Activated CD8-positive, alpha-beta memory T cell treated with anti-CD3 and anti-CD28 coated beads for 4 hours (primary cell): ENCODE data around the gene CRABP2.
A peak's percentile ranks its signal among the peaks of the same experiment; 100 is the strongest.

Experiments used
- DNase-seq, 2 donors: peaks; one replicate each; pipeline ENCODE4 v3.0.0-alpha.2; 2020; ENCODE audit warnings: low read depth in 2 of 2

The CRABP2 gene

GRCh38 chr1:156709031-156709430 lies 3.6 kb upstream of the CRABP2 start:
- no peak for DNase-seq

- no peak for DNase-seq
Observed at GRCh38 chr1:156708218-156708661, 2.9 kb upstream of the CRABP2 start.

- no peak for DNase-seq
Observed at GRCh38 chr1:156707417-156708217, 2.2 kb upstream of the CRABP2 start.

- no peak for DNase-seq
Observed at GRCh38 chr1:156706657-156707416, 1.5 kb upstream of the CRABP2 start.

GRCh38 chr1:156705918-156706656 lies 704 bp upstream of the CRABP2 start:
- peak; percentile 28 to 40 for DNase-seq

GRCh38 chr1:156704930-156705320 lies 458 bp downstream of the CRABP2 start:
- DNase-seq, result no peak

GRCh38 chr1:156704166-156704711 lies 1.1 kb downstream of the CRABP2 start:
- no peak for DNase-seq

GRCh38 chr1:156703741-156704140 lies 1.6 kb downstream of the CRABP2 start:
- no peak for DNase-seq

GRCh38 chr1:156703336-156703735 lies 2.0 kb downstream of the CRABP2 start:
- no peak for DNase-seq

GRCh38 chr1:156700736-156701531 lies 4.4 kb downstream of the CRABP2 start:
- DNase-seq, result no peak

- no peak for DNase-seq
Observed at GRCh38 chr1:156698995-156699394, 6.4 kb downstream of the CRABP2 start.

GRCh38 chr1:156697481-156697880 lies 7.9 kb downstream of the CRABP2 start:
- DNase-seq, result no peak

GRCh38 chr1:156696755-156697154 lies 8.6 kb downstream of the CRABP2 start:
- no peak for DNase-seq

- no peak for DNase-seq
Observed at GRCh38 chr1:156694690-156694962, 10.8 kb downstream of the CRABP2 start.

GRCh38 chr1:156693848-156694689 lies 11.3 kb downstream of the CRABP2 start:
- no peak for DNase-seq

- DNase-seq, result no peak
Observed at GRCh38 chr1:156692925-156693847, 12.2 kb downstream of the CRABP2 start.

GRCh38 chr1:156692441-156692924 lies 12.9 kb downstream of the CRABP2 start:
- DNase-seq, result no peak

- DNase-seq, result no peak
Observed at GRCh38 chr1:156691665-156692440, 13.5 kb downstream of the CRABP2 start.
